PFSK-1 (cell line): Measurements from ENCODE around the gene PDE4B.

ENCODE experiments used
- FOXP2 ChIP-seq: optimal IDR thresholded peaks from 2 replicates; pipeline ENCODE3; 2011; ENCODE audit warnings: borderline replicate concordance, control low read depth, inconsistent platforms; ENCODE audit not compliant: insufficient read depth; ENCODE audit errors: extremely low read length, extremely low read depth
- POLR2AphosphoS5 ChIP-seq: IDR thresholded peaks from 2 replicates; pipeline ENCODE4 v1.6.1; 2012; ENCODE audit warnings: low read depth, mild to moderate bottlenecking, control low read depth, low read length, moderate library complexity
- SIN3A ChIP-seq: IDR thresholded peaks from 2 replicates; pipeline ENCODE4 v1.6.1; 2012; ENCODE audit warnings: mild to moderate bottlenecking, low read length, moderate library complexity, borderline replicate concordance; ENCODE audit not compliant: insufficient read depth
- TAF1 ChIP-seq: IDR thresholded peaks from 2 replicates; pipeline ENCODE4 v1.6.1; 2012; ENCODE audit warnings: low read length, control low read depth, borderline replicate concordance; ENCODE audit not compliant: insufficient read depth
- TF ChIP-seq, protein P1 (sequence below), 2 experiments: IDR thresholded peaks; 2 replicates each; pipeline versions ENCODE4 v1.6.1 to v1.8.0; 2011 to 2012; ENCODE audit warnings: low read depth in 2 of 2, low read length in 2 of 2, control low read depth in 1 of 2, inconsistent platforms in 1 of 2, mild to moderate bottlenecking in 1 of 2, moderate library complexity in 1 of 2; ENCODE audit not compliant: insufficient read depth in 1 of 2

PDE4B gene

DNA sequence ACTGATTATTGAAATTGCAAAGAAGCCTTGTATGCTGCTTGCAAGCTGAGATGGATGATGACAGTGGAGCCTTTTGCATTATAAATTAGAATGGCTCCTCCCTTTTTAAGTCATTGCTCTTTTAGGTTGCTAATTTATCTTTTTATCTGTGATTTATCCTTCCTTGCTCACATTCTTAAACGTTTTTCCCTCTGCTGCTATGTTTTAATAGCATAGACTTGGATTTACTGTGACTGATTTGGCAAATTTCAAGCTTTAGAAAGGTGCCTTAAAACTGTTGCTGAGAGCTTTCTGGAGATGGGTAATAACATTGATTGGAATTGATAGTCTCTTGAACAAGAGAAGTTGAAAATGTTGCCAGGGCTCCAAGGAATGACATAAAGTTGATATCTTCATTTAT, 427.8 kb downstream of the PDE4B start:
- TF ChIP-seq, protein P1, sequence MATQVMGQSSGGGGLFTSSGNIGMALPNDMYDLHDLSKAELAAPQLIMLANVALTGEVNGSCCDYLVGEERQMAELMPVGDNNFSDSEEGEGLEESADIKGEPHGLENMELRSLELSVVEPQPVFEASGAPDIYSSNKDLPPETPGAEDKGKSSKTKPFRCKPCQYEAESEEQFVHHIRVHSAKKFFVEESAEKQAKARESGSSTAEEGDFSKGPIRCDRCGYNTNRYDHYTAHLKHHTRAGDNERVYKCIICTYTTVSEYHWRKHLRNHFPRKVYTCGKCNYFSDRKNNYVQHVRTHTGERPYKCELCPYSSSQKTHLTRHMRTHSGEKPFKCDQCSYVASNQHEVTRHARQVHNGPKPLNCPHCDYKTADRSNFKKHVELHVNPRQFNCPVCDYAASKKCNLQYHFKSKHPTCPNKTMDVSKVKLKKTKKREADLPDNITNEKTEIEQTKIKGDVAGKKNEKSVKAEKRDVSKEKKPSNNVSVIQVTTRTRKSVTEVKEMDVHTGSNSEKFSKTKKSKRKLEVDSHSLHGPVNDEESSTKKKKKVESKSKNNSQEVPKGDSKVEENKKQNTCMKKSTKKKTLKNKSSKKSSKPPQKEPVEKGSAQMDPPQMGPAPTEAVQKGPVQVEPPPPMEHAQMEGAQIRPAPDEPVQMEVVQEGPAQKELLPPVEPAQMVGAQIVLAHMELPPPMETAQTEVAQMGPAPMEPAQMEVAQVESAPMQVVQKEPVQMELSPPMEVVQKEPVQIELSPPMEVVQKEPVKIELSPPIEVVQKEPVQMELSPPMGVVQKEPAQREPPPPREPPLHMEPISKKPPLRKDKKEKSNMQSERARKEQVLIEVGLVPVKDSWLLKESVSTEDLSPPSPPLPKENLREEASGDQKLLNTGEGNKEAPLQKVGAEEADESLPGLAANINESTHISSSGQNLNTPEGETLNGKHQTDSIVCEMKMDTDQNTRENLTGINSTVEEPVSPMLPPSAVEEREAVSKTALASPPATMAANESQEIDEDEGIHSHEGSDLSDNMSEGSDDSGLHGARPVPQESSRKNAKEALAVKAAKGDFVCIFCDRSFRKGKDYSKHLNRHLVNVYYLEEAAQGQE (IDR thresholded peaks at IDR 0.05; ENCODE audit: insufficient read depth in 1 of 2, low read depth in 2 of 2, low read length in 2 of 2) = no peak
- TF ChIP-seq TAF1 = no peak
- no peak for TF ChIP-seq POLR2AphosphoS5
- no peak for TF ChIP-seq SIN3A
- TF ChIP-seq FOXP2 = no peak

DNA sequence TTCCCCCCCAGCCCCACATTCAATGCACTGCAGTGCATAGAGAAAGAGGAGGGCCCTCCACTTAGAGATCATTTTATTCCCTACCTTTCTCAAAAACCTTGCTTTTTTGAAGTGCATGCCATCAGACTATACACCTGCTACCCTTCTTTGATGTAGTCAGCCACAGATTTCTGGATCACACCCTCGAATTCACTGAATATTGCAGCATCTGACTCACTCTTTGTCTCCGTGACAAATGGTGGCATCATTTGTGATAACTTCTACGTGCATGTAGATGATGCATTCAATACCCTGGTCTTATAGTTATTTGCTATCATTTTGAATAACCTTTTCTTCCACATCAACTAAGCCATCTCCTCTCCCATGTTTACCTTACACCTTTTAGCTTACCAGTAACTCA, 431.0 kb downstream of the PDE4B start:
- no peak for TF ChIP-seq SIN3A
- no peak for TF ChIP-seq FOXP2
- no peak for TF ChIP-seq TAF1
- TF ChIP-seq, protein P1 (IDR thresholded peaks at IDR 0.05; ENCODE audit: insufficient read depth in 1 of 2, low read depth in 2 of 2, low read length in 2 of 2) = no peak

DNA sequence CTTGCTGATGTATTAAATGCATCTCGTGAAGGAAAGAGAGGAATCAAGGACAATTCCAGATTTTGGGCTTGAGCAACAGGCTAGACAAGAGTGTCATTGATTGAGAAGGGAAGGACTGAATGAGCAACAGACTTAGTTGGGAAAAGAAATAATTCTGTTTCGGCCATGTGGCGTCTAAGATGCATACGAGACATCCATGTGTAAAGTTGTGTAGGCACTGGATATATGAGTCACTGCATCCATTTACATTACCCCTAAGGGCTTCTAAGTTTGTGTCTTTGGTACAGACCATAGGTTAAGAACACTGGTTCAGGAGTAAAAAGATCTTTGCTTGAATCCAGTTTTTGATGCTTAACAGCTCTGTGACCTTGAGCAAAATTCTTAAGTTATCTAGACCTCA, 434.3 kb downstream of the PDE4B start:
- no peak for TF ChIP-seq FOXP2
- TF ChIP-seq POLR2AphosphoS5 = no peak
- no peak for TF ChIP-seq SIN3A
- TF ChIP-seq, protein P1 (IDR thresholded peaks at IDR 0.05; ENCODE audit: insufficient read depth in 1 of 2, low read depth in 2 of 2, low read length in 2 of 2) = no peak
- TF ChIP-seq TAF1 = no peak

DNA sequence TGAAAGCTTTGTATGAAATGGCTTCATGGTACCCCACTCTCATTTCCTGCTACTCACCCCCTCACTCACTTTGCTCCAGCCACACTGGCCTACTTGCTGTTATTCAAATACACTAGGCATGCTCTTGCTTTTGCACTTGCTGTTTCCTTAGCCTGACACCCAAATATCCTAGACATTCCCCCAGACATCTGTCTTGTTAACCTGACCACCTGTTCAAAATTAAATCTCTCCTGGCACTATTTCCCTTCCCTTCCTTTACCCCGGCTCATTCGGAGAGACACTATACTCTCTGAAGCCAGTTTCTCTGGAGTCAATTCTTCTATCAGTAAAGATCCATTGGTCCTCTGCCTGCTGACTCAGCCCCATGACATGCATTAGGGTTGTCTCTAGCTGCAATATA, 435.3 kb downstream of the PDE4B start:
- no peak for TF ChIP-seq POLR2AphosphoS5
- no peak for TF ChIP-seq FOXP2
- no peak for TF ChIP-seq SIN3A
- TF ChIP-seq TAF1 = no peak
- TF ChIP-seq, protein P1 (IDR thresholded peaks at IDR 0.05; ENCODE audit: insufficient read depth in 1 of 2, low read depth in 2 of 2, low read length in 2 of 2) = no peak

DNA sequence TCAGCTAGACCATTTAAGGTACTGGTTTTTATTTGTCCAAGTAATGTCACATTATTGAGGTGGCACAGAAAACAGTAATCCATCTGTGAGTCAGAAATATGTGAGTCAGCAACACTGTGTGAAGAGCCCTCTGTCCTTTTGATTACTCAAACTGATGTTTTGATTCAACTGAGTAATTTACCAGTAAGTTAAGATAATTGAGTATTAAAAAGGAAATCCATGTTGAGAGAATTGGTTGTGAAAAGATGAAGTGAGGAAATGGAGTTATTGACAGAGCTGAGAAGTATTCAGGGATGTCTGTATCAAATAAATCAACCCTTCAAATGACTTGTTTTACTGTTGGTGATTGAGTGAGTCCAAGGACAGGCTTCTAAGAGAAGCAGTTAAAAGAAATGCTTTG, 438.5 kb downstream of the PDE4B start:
- TF ChIP-seq TAF1 = no peak
- TF ChIP-seq, protein P1 (IDR thresholded peaks at IDR 0.05; ENCODE audit: insufficient read depth in 1 of 2, low read depth in 2 of 2, low read length in 2 of 2) = no peak
- TF ChIP-seq SIN3A = no peak
- no peak for TF ChIP-seq POLR2AphosphoS5
- no peak for TF ChIP-seq FOXP2
